ENCODE results near the gene PPP2R2C.

DNA sequence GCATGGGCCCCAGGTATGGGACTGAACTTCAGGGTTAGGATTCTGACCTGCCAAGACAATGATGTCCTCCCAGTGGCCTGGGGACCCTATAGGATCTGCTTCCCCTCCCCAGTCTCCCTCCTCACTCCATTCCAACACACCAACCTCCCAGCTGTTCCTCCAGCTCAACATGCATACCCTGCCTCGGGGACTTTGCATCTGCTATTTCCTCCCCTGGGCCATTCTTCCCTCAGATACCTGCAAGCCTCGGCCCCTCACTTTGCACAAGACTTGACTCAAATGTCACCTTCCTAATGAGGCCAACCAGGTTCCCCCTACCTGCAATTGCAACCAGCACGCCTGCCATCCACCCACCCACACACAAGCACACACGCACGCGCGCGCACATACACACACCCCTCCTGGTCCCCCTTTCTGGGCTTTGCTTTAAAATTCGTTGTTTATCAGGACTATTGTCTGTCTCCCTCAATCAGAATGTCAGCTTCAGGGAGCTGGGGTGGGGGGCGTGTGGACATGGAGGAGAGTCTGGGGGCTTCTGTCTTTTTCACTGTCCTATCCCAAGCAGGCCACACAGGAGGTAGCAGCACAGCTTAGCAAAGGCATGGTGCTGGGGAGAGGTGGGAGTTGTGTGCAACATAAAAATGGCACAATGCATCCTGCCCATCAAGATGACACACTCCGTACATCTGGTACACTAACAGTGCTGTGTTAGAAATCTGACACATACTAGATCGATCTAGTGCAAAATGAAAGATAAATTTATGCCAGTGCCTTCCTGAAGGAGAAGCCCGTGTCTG, 20.6 kb upstream of the PPP2R2C start:
- TF ChIP-seq ZNF274 (IDR thresholded peaks at IDR 0.05; ENCODE audit: low read depth, low read length) (no peak), SUZ12 (IDR thresholded peaks at IDR 0.05; ENCODE audit: extremely low read depth, insufficient read depth, insufficient read length) (no peak), YY1 (IDR thresholded peaks at IDR 0.05; ENCODE audit: insufficient read depth, insufficient read length) (no peak)

Data from NT2/D1 (cell line).